GM11168 (cell line): ENCODE results near the gene RIPOR2.

Source experiments
- in situ Hi-C: fragments of 300-500 bp; cut with MboI; formaldehyde crosslinking; loops from one replicate; pipeline ENCODE4 v1.12.0; 2022; ENCODE audit warnings: low sequenced_read_pairs; ENCODE audit not compliant: unreplicated experiment

Gene RIPOR2

GRCh38 chr6:24856901-24857670 lies 78.7 kb downstream of the RIPOR2 start:
- in situ Hi-C loops = loop anchor here (5.0 kb wide), 1 partner anchor 155 kb away; no protein-coding TSS in a partner anchor

GRCh38 chr6:24856246-24856599 lies 79.5 kb downstream of the RIPOR2 start:
- in situ Hi-C loops = loop anchor here (5.0 kb wide), 1 partner anchor 156 kb away; no protein-coding TSS in a partner anchor

- in situ Hi-C loops = loop anchor here (5.0 kb wide), 1 partner anchor 157 kb away; no protein-coding TSS in a partner anchor
Observed at GRCh38 chr6:24855395-24856245, 80.1 kb downstream of the RIPOR2 start.

- in situ Hi-C loops = no loop called here
Observed at GRCh38 chr6:24854077-24854666, 81.6 kb downstream of the RIPOR2 start.

- in situ Hi-C loops = no loop called here
Observed at GRCh38 chr6:24851086-24851485, 84.7 kb downstream of the RIPOR2 start.

- in situ Hi-C loops = no loop called here
Observed at GRCh38 chr6:24849713-24850112, 86.0 kb downstream of the RIPOR2 start.

- in situ Hi-C loops = no loop called here
Observed at GRCh38 chr6:24848461-24848860, 87.3 kb downstream of the RIPOR2 start.

- in situ Hi-C loops = no loop called here
Observed at GRCh38 chr6:24847402-24847801, 88.4 kb downstream of the RIPOR2 start.

- in situ Hi-C loops = no loop called here
Observed at GRCh38 chr6:24845578-24845977, 90.2 kb downstream of the RIPOR2 start.

- in situ Hi-C loops = no loop called here
Observed at GRCh38 chr6:24844903-24845302, 90.9 kb downstream of the RIPOR2 start.

- in situ Hi-C loops = no loop called here
Observed at GRCh38 chr6:24844061-24844460, 91.7 kb downstream of the RIPOR2 start.

- in situ Hi-C loops = no loop called here
Observed at GRCh38 chr6:24840187-24840586, 95.6 kb downstream of the RIPOR2 start.

- in situ Hi-C loops = no loop called here
Observed at GRCh38 chr6:24838994-24839393, 96.8 kb downstream of the RIPOR2 start.

GRCh38 chr6:24838081-24838480 lies 97.7 kb downstream of the RIPOR2 start:
- in situ Hi-C loops = no loop called here

- in situ Hi-C loops = no loop called here
Observed at GRCh38 chr6:24836109-24836508, 99.7 kb downstream of the RIPOR2 start.

GRCh38 chr6:24833711-24834386 lies 101.9 kb downstream of the RIPOR2 start:
- in situ Hi-C loops = no loop called here

GRCh38 chr6:24832794-24833193 lies 103.0 kb downstream of the RIPOR2 start:
- in situ Hi-C loops = no loop called here

- in situ Hi-C loops = no loop called here
Observed at GRCh38 chr6:24831771-24832716, 103.7 kb downstream of the RIPOR2 start.

- in situ Hi-C loops = no loop called here
Observed at GRCh38 chr6:24829657-24830056, 106.1 kb downstream of the RIPOR2 start.
